Measurements from ENCODE around the gene TRMT1. TPM values are rescaled to one million over a fixed set of nuclear protein-coding genes. Genes with fewer than 3 reads are reported as not detected.
A peak's percentile ranks its signal among the peaks of the same experiment; 100 is the strongest.

Gene TRMT1
- total RNA-seq, 4 donors from 2014 or later: 25.7 to 30.0 (median 28.7) TPM

DNA sequence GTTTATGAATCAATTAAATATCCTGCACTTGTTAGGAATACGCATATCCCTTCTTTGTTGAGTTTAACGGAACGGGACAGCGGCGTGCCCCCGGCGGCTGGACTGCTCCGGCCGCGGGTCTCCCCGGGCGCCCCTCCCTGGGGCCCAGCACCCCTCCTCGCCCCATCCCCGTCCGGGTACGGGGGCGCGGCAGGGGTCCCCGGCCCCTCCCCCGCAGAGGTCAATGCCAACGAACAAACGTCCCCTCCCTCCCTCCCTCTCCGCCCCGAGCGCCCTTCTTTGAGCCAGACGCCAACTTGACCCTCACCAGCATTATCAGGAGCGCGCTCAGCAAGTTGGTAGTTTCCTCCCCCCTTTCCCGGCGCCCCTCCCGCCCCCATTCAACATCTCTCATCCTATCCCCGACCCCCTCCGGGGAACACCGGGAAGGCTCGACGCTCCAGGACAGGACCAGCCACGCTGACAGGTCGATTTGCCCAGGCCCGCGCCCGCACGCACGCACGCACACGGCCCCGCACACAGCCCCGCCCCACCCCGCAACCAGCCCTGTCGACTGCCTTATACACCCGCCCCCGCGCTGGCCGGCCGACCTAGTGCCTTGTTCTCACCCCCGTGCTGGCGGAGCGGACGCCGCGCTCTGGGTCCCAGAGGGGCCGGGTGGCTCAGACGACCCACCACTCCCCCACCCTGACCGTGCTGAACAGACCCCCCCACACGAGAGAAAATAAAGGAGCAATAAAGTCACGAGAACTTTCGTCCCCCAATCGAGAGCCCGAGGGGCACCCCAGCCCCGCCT is 18.9 kb downstream of the TRMT1 start:
- no peak for TF ChIP-seq POLR2AphosphoS5 (IDR thresholded peaks at IDR 0.05)
- TF ChIP-seq, protein P1, sequence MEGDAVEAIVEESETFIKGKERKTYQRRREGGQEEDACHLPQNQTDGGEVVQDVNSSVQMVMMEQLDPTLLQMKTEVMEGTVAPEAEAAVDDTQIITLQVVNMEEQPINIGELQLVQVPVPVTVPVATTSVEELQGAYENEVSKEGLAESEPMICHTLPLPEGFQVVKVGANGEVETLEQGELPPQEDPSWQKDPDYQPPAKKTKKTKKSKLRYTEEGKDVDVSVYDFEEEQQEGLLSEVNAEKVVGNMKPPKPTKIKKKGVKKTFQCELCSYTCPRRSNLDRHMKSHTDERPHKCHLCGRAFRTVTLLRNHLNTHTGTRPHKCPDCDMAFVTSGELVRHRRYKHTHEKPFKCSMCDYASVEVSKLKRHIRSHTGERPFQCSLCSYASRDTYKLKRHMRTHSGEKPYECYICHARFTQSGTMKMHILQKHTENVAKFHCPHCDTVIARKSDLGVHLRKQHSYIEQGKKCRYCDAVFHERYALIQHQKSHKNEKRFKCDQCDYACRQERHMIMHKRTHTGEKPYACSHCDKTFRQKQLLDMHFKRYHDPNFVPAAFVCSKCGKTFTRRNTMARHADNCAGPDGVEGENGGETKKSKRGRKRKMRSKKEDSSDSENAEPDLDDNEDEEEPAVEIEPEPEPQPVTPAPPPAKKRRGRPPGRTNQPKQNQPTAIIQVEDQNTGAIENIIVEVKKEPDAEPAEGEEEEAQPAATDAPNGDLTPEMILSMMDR (IDR thresholded peaks at IDR 0.05): no peak
- TF ChIP-seq EP300 (IDR thresholded peaks at IDR 0.05): no peak
- no peak for TF ChIP-seq POLR2A (IDR thresholded peaks at IDR 0.05)
- peaks cover 0 to 98% (median 31%) of the 10 kb centered on the region in 3 donors for H3K4me1 ChIP-seq
- peak overlapping the region; percentile 16 to 89 (median 82) for H3K27ac ChIP-seq
- no peak for ATAC-seq
- WGBS, 2 donors (ENCODE audit: low coverage in 1 of 2): 39% methylated on average over 21 of the region's 69 CpGs; no CpG with 5 or more reads in 1 of the 2 donors
- no peaks in the 10 kb centered on the region for H3K9me3 ChIP-seq
- peaks cover 0 to 21% of the 10 kb centered on the region in 2 donors for H3K36me3 ChIP-seq
- peak overlapping the region; percentile 10 to 49 for H3K4me3 ChIP-seq
- H3K27me3 ChIP-seq: peaks cover 10% of the 10 kb centered on the region

DNA sequence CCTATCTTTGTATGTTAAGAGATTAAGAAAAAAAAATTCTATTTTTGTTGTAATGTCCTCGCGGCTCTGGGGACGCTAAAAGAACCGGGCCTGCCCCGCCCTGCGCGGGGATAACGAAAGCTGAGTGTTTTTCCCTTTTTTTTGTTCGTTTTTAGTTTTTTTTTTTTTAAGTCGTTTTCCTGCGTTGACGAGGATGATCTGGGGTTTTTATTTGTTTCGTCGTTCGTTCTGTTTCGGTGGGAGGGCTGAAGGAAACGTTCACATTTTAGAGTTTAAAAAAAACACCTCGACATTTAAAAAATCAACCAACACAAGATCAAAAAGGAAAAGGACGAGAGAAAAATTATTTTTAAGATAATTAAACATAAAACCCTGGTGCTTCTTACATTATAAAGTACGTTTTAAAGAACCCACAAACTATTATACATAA is 19.5 kb downstream of the TRMT1 start:
- no peak for ATAC-seq

DNA sequence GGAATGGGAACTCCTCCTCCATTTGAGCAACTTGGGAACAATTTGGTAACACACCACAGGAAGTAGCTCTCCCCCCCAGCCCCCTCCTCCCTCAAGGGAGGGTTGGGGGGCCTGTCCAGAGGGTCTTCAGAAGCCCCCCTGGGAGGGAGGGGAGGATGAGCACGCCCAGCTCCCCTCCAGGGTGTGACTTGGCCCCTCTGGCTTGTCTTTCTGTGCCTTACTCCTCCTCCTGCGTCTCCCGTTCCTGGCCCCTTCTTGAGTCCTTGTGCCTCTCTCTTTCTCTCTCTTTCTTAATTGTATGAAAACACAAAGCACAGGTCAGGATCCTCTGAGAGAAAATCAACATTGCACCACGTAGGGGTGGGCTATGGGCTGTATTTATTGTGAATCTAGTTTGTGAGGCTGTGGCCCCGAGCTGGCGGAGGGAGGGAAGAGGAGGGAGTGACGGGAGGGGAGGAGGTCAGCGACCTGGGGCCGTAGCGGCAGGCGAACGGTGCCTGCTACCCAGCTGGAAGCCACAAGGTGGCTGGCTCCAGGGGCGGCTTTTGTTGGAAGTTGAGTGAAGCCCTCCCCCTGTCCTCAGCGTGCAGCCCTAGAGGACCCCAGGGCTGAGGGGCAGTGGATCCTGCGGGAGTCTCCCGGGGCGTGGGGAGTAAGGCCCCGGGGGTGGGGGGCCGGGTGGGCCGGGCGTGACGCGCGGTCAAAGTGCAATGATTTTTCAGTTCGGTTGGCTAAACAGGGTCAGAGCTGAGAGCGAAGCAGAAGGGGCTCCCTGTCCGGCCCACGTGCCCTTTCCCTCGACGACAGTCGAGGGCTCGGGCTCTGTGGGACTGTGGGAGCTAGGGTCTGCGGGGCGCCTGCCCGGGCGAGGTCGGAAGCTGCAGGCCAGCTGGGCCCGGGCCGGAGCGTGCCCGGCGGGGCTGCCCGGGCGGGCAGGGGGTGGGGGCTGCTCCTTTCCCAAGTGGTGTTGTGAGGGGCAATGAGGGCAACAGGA is 20.3 kb downstream of the TRMT1 start:
- H3K4me1 ChIP-seq: peaks cover 0 to 98% (median 43%) of the 10 kb centered on the region in 3 donors
- 41 to 80% methylated on average over 1 to 6 of the region's 44 CpGs for WGBS, 2 donors (ENCODE audit: low coverage in 1 of 2)
- no peak for ATAC-seq

More for the DNA sequence above, 19.5 kb downstream of the TRMT1 start:
- H3K9me3 ChIP-seq: no peaks in the 10 kb centered on the region
- H3K27me3 ChIP-seq: peaks cover 9% of the 10 kb centered on the region
- no peak for TF ChIP-seq EP300 (IDR thresholded peaks at IDR 0.05)
- no peak for TF ChIP-seq POLR2A (IDR thresholded peaks at IDR 0.05)
- no peak for TF ChIP-seq POLR2AphosphoS5 (IDR thresholded peaks at IDR 0.05)
- TF ChIP-seq, protein P1 (IDR thresholded peaks at IDR 0.05): no peak
- H3K4me3 ChIP-seq: peak overlapping the region in 1 of 2 donors; percentile 49
- peak overlapping the region in 3 of 4 donors; percentile 80 to 89 (median 85) for H3K27ac ChIP-seq
- H3K36me3 ChIP-seq: peaks cover 0 to 21% of the 10 kb centered on the region in 2 donors
- peaks cover 0 to 98% (median 36%) of the 10 kb centered on the region in 3 donors for H3K4me1 ChIP-seq
- 70 to 86% methylated on average over 16 to 20 of the region's 20 CpGs for WGBS, 2 donors (ENCODE audit: low coverage in 1 of 2)

DNA sequence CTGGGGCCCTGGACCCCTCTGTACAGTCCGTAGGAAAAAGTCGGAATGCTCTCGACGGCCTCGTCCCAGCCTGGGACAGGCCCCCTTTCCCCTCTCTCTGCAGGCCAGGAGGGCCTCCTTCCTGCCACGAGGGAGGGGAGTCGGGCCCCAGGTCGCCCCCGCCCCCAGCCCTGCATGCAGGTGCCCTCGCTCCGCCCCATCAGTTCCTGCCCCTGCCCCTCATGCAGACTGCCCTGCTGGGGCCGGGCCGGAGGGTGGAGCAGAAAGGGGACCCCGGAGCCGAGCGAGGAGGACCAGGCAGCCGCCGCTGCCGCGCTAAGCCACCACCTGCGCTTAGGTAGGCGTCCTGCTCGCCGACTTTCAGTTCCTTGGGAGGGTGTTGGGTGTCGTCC is 21.2 kb downstream of the TRMT1 start:
- no peak for ATAC-seq
- Histone ChIP-seq H3K27me3 (peaks cover 9% of the 10 kb centered on the region), H3K9me3 (no peaks in the 10 kb centered on the region), H3K4me3 (peak overlapping the region in 1 of 2 donors; percentile 33), H3K27ac (peak overlapping the region in 3 of 4 donors; percentile 85 to 89 (median 85)), H3K36me3 (peaks cover 0 to 25% of the 10 kb centered on the region in 2 donors), H3K4me1 (peaks cover 0 to 98% (median 50%) of the 10 kb centered on the region in 3 donors)
- 40% methylated on average over 1 of the region's 25 CpGs; no CpG with 5 or more reads in 1 of the 2 donors for WGBS, 2 donors (ENCODE audit: low coverage in 1 of 2)
- TF ChIP-seq, protein P1 (IDR thresholded peaks at IDR 0.05): no peak
- TF ChIP-seq POLR2A (IDR thresholded peaks at IDR 0.05): no peak
- no peak for TF ChIP-seq POLR2AphosphoS5 (IDR thresholded peaks at IDR 0.05)
- TF ChIP-seq EP300 (IDR thresholded peaks at IDR 0.05): no peak

More for the DNA sequence above, 20.3 kb downstream of the TRMT1 start:
- no peak for TF ChIP-seq POLR2AphosphoS5 (IDR thresholded peaks at IDR 0.05)
- TF ChIP-seq EP300 (IDR thresholded peaks at IDR 0.05): no peak
- no peak for TF ChIP-seq POLR2A (IDR thresholded peaks at IDR 0.05)
- TF ChIP-seq, protein P1 (IDR thresholded peaks at IDR 0.05): peak in 2 of 4 experiments; percentile 14 to 37
- Histone ChIP-seq H3K9me3 (no peaks in the 10 kb centered on the region), H3K27ac (peak overlapping the region in 3 of 4 donors; percentile 85 to 89 (median 85)), H3K36me3 (peaks cover 0 to 21% of the 10 kb centered on the region in 2 donors), H3K27me3 (peaks cover 9% of the 10 kb centered on the region), H3K4me3 (peak overlapping the region in 1 of 2 donors; percentile 33)

Data from gastroesophageal sphincter (tissue), 4 donors.